ENCODE data around the gene SLC43A3. TPM values are rescaled to one million over a fixed set of nuclear protein-coding genes. Genes with fewer than 3 reads are reported as not detected.

Gene SLC43A3
- total RNA-seq, 2 experiments from 2014 or later: 41.3 to 62.1 TPM

DNA sequence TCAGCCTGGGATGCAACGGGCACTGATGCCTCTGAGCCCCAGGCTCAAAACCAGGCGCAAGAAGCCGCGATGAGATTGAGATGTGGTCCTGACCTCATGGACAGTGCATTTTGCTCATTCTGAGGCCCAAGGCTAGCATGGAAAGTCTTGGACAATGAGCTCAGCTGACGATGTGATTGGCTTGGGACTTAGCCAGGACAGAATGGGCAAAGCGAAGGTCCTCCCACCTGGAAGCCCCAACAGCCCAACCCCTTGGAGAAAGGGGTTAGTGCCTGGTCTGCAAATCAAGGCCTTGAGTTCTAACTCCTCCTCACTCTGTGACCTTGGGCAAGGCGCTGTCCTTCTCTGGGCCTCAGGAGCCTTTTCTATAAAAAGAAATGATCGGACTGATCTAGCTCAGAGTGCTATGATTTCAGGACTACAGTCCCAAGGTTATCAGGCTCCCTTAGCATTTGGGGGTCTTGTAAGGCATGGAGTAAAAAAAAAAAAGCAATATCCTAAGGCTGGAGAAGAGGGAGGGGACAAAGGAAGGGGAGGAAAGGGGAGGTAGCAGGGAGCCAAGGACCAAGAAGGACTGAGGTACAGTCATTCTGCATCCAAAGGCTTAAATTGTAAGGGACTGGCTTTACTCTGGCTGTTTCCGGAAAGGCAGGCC is 2.7 kb downstream of the SLC43A3 start:
- Histone ChIP-seq H3K79me2 (ENCODE audit: insufficient read depth, low read depth, low read length) (peaks cover 23% of the 10 kb centered on the region; the same call in 1 of the 2 replicates), H3K4me3 (ENCODE audit: low read depth, low read length, poor library complexity, severe bottlenecking) (peak overlapping the region; percentile 75), H3K4me1 (ENCODE audit: insufficient read depth, low read length, poor library complexity, severe bottlenecking) (peaks cover 23% of the 10 kb centered on the region), H4K20me1 (ENCODE audit: insufficient read depth, low read length) (no peaks in the 10 kb centered on the region), H3K9me3 (ENCODE audit: low read length) (no peaks in the 10 kb centered on the region), H2AFZ (ENCODE audit: low read length) (no peak overlapping the region), H3K36me3 (ENCODE audit: insufficient read depth, low read length) (peaks cover 65% of the 10 kb centered on the region), H3K9me2 (ENCODE audit: insufficient read depth, low read length) (no peaks in the 10 kb centered on the region), H3K27ac (ENCODE audit: low read depth, low read length, poor library complexity, severe bottlenecking) (peak overlapping the region; percentile 65), H3K4me2 (ENCODE audit: low read length) (peak overlapping the region; percentile 85)
- no TSS peak for BruUV-seq (replicated peaks)
- ChIA-PET POLR2A (interaction anchor here (0.6 to 1.3 kb wide), 4 partner anchors 11 to 95 kb away, joined by 3 to 8 read pairs (median 4); partner anchors contain the start of gene RTN4RL2), CTCF (ENCODE audit: unreplicated experiment) (interaction anchor here (0.6 kb wide), 3 partner anchors 74 to 1102 kb away, joined by 3 to 4 read pairs (median 3); no protein-coding TSS in a partner anchor)
- no peak for DNase-seq (ENCODE audit: low spot score)
- no peak for TF ChIP-seq EZH2phosphoT487 (IDR thresholded peaks at IDR 0.05; ENCODE audit: borderline replicate concordance, low read depth, low read length)
- no peak for TF ChIP-seq CTCF (conservative IDR thresholded peaks at IDR 0.05; ENCODE audit: low read length)
- intact Hi-C loops (cut with micrococcal nuclease; ENCODE audit: unreplicated experiment): no loop called here

DNA sequence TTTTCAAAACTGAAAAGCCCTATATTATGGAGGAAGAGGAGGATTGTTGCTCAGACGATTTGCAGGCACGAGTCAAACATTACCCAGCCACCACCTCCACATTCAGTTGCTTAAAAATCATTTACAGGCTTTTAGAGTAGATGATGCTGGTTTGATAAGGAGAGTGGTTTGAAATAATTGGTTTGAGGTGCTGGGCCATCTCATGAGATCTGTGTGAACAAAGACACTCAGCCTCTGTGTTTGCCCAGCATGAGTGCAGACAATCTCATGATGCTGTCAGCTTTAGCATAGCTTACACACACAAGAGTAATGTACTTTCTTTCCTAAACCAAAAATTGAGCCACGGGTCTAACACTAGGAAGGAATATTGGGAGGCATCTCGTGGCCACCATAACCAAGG is 4.3 kb downstream of the SLC43A3 start:
- Histone ChIP-seq H3K9me2 (ENCODE audit: insufficient read depth, low read length) (no peaks in the 10 kb centered on the region), H3K9me3 (ENCODE audit: low read length) (no peaks in the 10 kb centered on the region), H3K27ac (ENCODE audit: low read depth, low read length, poor library complexity, severe bottlenecking) (no peak overlapping the region), H3K4me3 (ENCODE audit: low read depth, low read length, poor library complexity, severe bottlenecking) (no peak overlapping the region), H3K36me3 (ENCODE audit: insufficient read depth, low read length) (peaks cover 80% of the 10 kb centered on the region), H3K79me2 (ENCODE audit: insufficient read depth, low read depth, low read length) (peaks cover 23% of the 10 kb centered on the region; the same call in 1 of the 2 replicates), H3K4me2 (ENCODE audit: low read length) (0 out of 2 replicates have a peak overlapping the region, but pooled peaks have one; percentile 2), H2AFZ (ENCODE audit: low read length) (no peak overlapping the region), H3K4me1 (ENCODE audit: insufficient read depth, low read length, poor library complexity, severe bottlenecking) (peaks cover 23% of the 10 kb centered on the region), H4K20me1 (ENCODE audit: insufficient read depth, low read length) (no peaks in the 10 kb centered on the region)
- POLR2A ChIA-PET: no interaction called here
- DNase-seq (ENCODE audit: low spot score): no peak
- intact Hi-C loops (cut with micrococcal nuclease; ENCODE audit: unreplicated experiment): no loop called here
- CTCF ChIA-PET (ENCODE audit: unreplicated experiment): no interaction called here
- BruUV-seq (replicated peaks): no TSS peak
- TF ChIP-seq EZH2phosphoT487 (IDR thresholded peaks at IDR 0.05; ENCODE audit: borderline replicate concordance, low read depth, low read length) (no peak), CTCF (conservative IDR thresholded peaks at IDR 0.05; ENCODE audit: low read length) (no peak)

- Histone ChIP-seq H3K36me3 (ENCODE audit: insufficient read depth, low read length) (peaks cover 89% of the 10 kb centered on the region), H3K9me2 (ENCODE audit: insufficient read depth, low read length) (no peaks in the 10 kb centered on the region), H3K27ac (ENCODE audit: low read depth, low read length, poor library complexity, severe bottlenecking) (no peak overlapping the region), H4K20me1 (ENCODE audit: insufficient read depth, low read length) (no peaks in the 10 kb centered on the region), H3K9me3 (ENCODE audit: low read length) (no peaks in the 10 kb centered on the region), H3K4me2 (ENCODE audit: low read length) (no peak overlapping the region), H3K79me2 (ENCODE audit: insufficient read depth, low read depth, low read length) (peaks cover 23% of the 10 kb centered on the region; the same call in 1 of the 2 replicates), H2AFZ (ENCODE audit: low read length) (no peak overlapping the region), H3K4me3 (ENCODE audit: low read depth, low read length, poor library complexity, severe bottlenecking) (no peak overlapping the region), H3K4me1 (ENCODE audit: insufficient read depth, low read length, poor library complexity, severe bottlenecking) (peaks cover 16% of the 10 kb centered on the region)
- intact Hi-C loops (cut with micrococcal nuclease; ENCODE audit: unreplicated experiment): no loop called here
- TF ChIP-seq CTCF (conservative IDR thresholded peaks at IDR 0.05; ENCODE audit: low read length): no peak
- TF ChIP-seq EZH2phosphoT487 (IDR thresholded peaks at IDR 0.05; ENCODE audit: borderline replicate concordance, low read depth, low read length): no peak
- no peak for DNase-seq (ENCODE audit: low spot score)
- ChIA-PET POLR2A (interaction anchor here (0.5 kb wide), 1 partner anchor 10 kb away, joined by 4 read pairs; no protein-coding TSS in a partner anchor), CTCF (ENCODE audit: unreplicated experiment) (no interaction called here)
- BruUV-seq (replicated peaks): no TSS peak
Measured at GRCh38 chr11:57421805-57422204, 5.1 kb downstream of the SLC43A3 start.
